ENCODE data around the gene ATP6AP1. TPM values are rescaled to one million over a fixed set of nuclear protein-coding genes. Genes with fewer than 3 reads are reported as not detected.

Gene ATP6AP1
- total and polyA plus RNA-seq, 2 of the 13 experiments (the other 11 are each of a cell fraction or from before 2014, with no cell fraction given), result 56.7 to 110 TPM

- TF ChIP-seq E2F1 (CRISPR knock-in tag; IDR thresholded peaks at IDR 0.05) (no peak), KAT7 (CRISPR knock-in tag; IDR thresholded peaks at IDR 0.05; ENCODE audit: borderline replicate concordance) (peak; percentile 77; the same call in 1 of the 2 replicates), MAF1 (CRISPR knock-in tag; IDR thresholded peaks at IDR 0.05; ENCODE audit: borderline replicate concordance) (no peak), ATAD3A (CRISPR knock-in tag; IDR thresholded peaks at IDR 0.05) (no peak), SNAI1 (CRISPR knock-in tag; IDR thresholded peaks at IDR 0.05; ENCODE audit: borderline replicate concordance) (no peak), CBX1 (IDR thresholded peaks at IDR 0.05; ENCODE audit: low read depth) (peak; percentile 43), SOX6 (IDR thresholded peaks at IDR 0.05) (no peak), SOX6 (CRISPR knock-in tag; IDR thresholded peaks at IDR 0.05) (no peak; the same call in 1 of the 2 replicates), KLF16 (CRISPR knock-in tag; IDR thresholded peaks at IDR 0.05) (peak in 1 of 2 experiments; percentile 36; a peak in 1 of 4 replicates), CENPX (CRISPR knock-in tag; IDR thresholded peaks at IDR 0.05) (no peak), GZF1 (CRISPR knock-in tag; IDR thresholded peaks at IDR 0.05) (no peak), ETV5 (CRISPR knock-in tag; IDR thresholded peaks at IDR 0.05; ENCODE audit: borderline replicate concordance) (no peak), SYNCRIP (IDR thresholded peaks at IDR 0.05; ENCODE audit: insufficient read depth, low read depth, low read length) (no peak), ZNF275 (CRISPR knock-in tag; IDR thresholded peaks at IDR 0.05; ENCODE audit: borderline replicate concordance) (0 out of 2 replicates have a peak, but pooled peaks have one; percentile 46), U2AF2 (IDR thresholded peaks at IDR 0.05; ENCODE audit: low read depth, low read length) (no peak), ZFP91 (CRISPR knock-in tag; IDR thresholded peaks at IDR 0.05; ENCODE audit: borderline replicate concordance) (peak; percentile 61; the same call in 1 of the 2 replicates), ZNF713 (CRISPR knock-in tag; IDR thresholded peaks at IDR 0.05) (no peak), ZNF674 (CRISPR knock-in tag; IDR thresholded peaks at IDR 0.05; ENCODE audit: low read depth) (no peak), EHMT2 (IDR thresholded peaks at IDR 0.05; ENCODE audit: borderline replicate concordance, low read depth, low read length) (no peak), NONO (IDR thresholded peaks at IDR 0.05) (no peak), NONO (CRISPR knock-in tag; conservative IDR thresholded peaks at IDR 0.05) (peak; percentile 68; the same call in 1 of the 2 replicates), ARNTL (CRISPR knock-in tag; IDR thresholded peaks at IDR 0.05) (0 out of 2 replicates have a peak, but pooled peaks have one; percentile 23), SRY (CRISPR knock-in tag; IDR thresholded peaks at IDR 0.05) (no peak; the same call in 1 of the 2 replicates), HCFC1 (IDR thresholded peaks at IDR 0.05; ENCODE audit: low read depth, low read length) (no peak), TBX2 (CRISPR knock-in tag; IDR thresholded peaks at IDR 0.05; ENCODE audit: borderline replicate concordance) (peak; percentile 35; the same call in 1 of the 2 replicates), GTF2F1 (IDR thresholded peaks at IDR 0.05; ENCODE audit: low read length) (no peak), ZNF441 (CRISPR knock-in tag; IDR thresholded peaks at IDR 0.05; ENCODE audit: borderline replicate concordance) (no peak)
Observed at GRCh38 chrX:154428176-154429171, at the start of gene ATP6AP1 (continued).
